DOHH2 (cell line): ENCODE data around the gene C5orf58.

ENCODE experiments used
- H3F3A ChIP-seq: fragments of 200-600 bp; sonication (generic), shearing (Covaris generic); 2 replicates; pipeline ENCODE4 v1.6.0; 2016; ENCODE audit warnings: antibody characterized with exemption, mild to moderate bottlenecking; ENCODE audit not compliant: control insufficient read depth, insufficient read depth
- H3K27ac ChIP-seq: fragments of 200-600 bp; sonication (generic); 2 replicates; pipeline ENCODE4 v1.5.1; 2014; ENCODE audit warnings: low read depth, mild to moderate bottlenecking, low read length, moderate library complexity
- H3K27me3 ChIP-seq: fragments of 200-600 bp; sonication (generic); 2 replicates; pipeline ENCODE4 v1.6.1; 2014; ENCODE audit warnings: mild to moderate bottlenecking, low read length, mixed read lengths; ENCODE audit not compliant: control insufficient read depth
- H3K36me3 ChIP-seq: fragments of 200-600 bp; sonication (generic); 2 replicates; pipeline ENCODE4 v1.6.1; 2014; ENCODE audit warnings: mild to moderate bottlenecking, low read length, moderate library complexity, mixed read lengths; ENCODE audit not compliant: control insufficient read depth
- H3K4me1 ChIP-seq: fragments of 200-600 bp; sonication (generic); 2 replicates; pipeline ENCODE4 v1.6.1; 2014; ENCODE audit warnings: mild to moderate bottlenecking, low read length, mixed read lengths; ENCODE audit not compliant: control insufficient read depth
- H3K4me2 ChIP-seq: fragments of 200-600 bp; sonication (generic); 2 replicates; pipeline ENCODE4 v1.6.0; 2014; ENCODE audit warnings: mild to moderate bottlenecking, low read length, moderate library complexity
- H3K4me3 ChIP-seq: fragments of 200-600 bp; sonication (generic); 2 replicates; pipeline ENCODE4 v1.5.1; 2014; ENCODE audit warnings: mild to moderate bottlenecking, low read length, mixed read lengths
- H3K79me2 ChIP-seq: fragments of 200-600 bp; sonication (generic); 2 replicates; pipeline ENCODE4 v1.6.1; 2014; ENCODE audit warnings: mild to moderate bottlenecking, low read length, mixed read lengths; ENCODE audit not compliant: control insufficient read depth
- H3K9me2 ChIP-seq: fragments of 200-600 bp; sonication (generic); replicated peaks from 2 replicates; pipeline ENCODE4 v1.6.1; 2014; ENCODE audit warnings: mild to moderate bottlenecking, low read length, mixed read lengths; ENCODE audit not compliant: control insufficient read depth
- H3K9me3 ChIP-seq: fragments of 200-600 bp; sonication (generic); 2 replicates; pipeline ENCODE4 v1.6.1; 2014; ENCODE audit warnings: antibody characterized with exemption, low read length, mixed read lengths; ENCODE audit not compliant: control insufficient read depth, insufficient read depth
- H4K20me1 ChIP-seq: fragments of 200-600 bp; sonication (generic); 2 replicates; pipeline ENCODE4 v1.6.0; 2014; ENCODE audit warnings: low read depth, mild to moderate bottlenecking, antibody characterized with exemption, low read length, moderate library complexity; ENCODE audit not compliant: control insufficient read depth, insufficient read depth
- CTCF ChIP-seq: fragments of 200-600 bp; sonication (generic); IDR thresholded peaks from one replicate; pipeline ENCODE4 v1.5.1; 2014; ENCODE audit warnings: antibody characterized with exemption, mild to moderate bottlenecking, low read depth, low read length; ENCODE audit not compliant: poor library complexity, severe bottlenecking
- EZH2phosphoT487 ChIP-seq: fragments of 200-600 bp; sonication (generic); IDR thresholded peaks from 2 replicates; pipeline ENCODE4 v1.6.1; 2017; ENCODE audit warnings: borderline replicate concordance, mild to moderate bottlenecking, antibody characterized with exemption, low read length, moderate library complexity, mixed read lengths

Gene C5orf58

GRCh38 chr5:170294057-170294456, 61.3 kb downstream of the C5orf58 start:
- Histone ChIP-seq H3K4me1 (peaks cover 6% of the 10 kb centered on the region), H3K9me3 (no peaks in the 10 kb centered on the region), H4K20me1 (no peaks in the 10 kb centered on the region), H3K79me2 (no peaks in the 10 kb centered on the region), H3K4me2 (no peak overlapping the region), H3K36me3 (no peaks in the 10 kb centered on the region), H3K9me2 (no peaks in the 10 kb centered on the region), H3K4me3 (no peak overlapping the region), H3K27me3 (peaks cover 46% of the 10 kb centered on the region), H3K27ac (no peak overlapping the region), H3F3A (no peaks in the 10 kb centered on the region)
- TF ChIP-seq CTCF (no peak), EZH2phosphoT487 (no peak)

GRCh38 chr5:170294556-170294955, 61.8 kb downstream of the C5orf58 start:
- H3K9me3 ChIP-seq = no peaks in the 10 kb centered on the region
- peaks cover 6% of the 10 kb centered on the region for H3K4me1 ChIP-seq
- TF ChIP-seq CTCF (no peak), EZH2phosphoT487 (no peak)
- H3F3A ChIP-seq = no peaks in the 10 kb centered on the region
- no peak overlapping the region for H3K4me3 ChIP-seq
- no peaks in the 10 kb centered on the region for H4K20me1 ChIP-seq
- H3K79me2 ChIP-seq = no peaks in the 10 kb centered on the region
- H3K27me3 ChIP-seq = peaks cover 46% of the 10 kb centered on the region
- H3K27ac ChIP-seq = no peak overlapping the region
- no peak overlapping the region for H3K4me2 ChIP-seq
- H3K36me3 ChIP-seq = no peaks in the 10 kb centered on the region
- H3K9me2 ChIP-seq = no peaks in the 10 kb centered on the region
